CD4-positive, alpha-beta T cell (primary cell): ENCODE results near the gene EFCAB9. TPM values are rescaled to one million over a fixed set of nuclear protein-coding genes. Genes with fewer than 3 reads are reported as not detected.

Experiments
- ATAC-seq: fragments of 200-7000 bp; cut with Tn5 transposase; one replicate; pipeline ENCODE4 v1.10.0; 2022; ENCODE audit warnings: mild to moderate bottlenecking; ENCODE audit not compliant: poor library complexity
- CTCF ChIA-PET: fragments of 350-600 bp; sonication (Branson Sonifier 250); formaldehyde crosslinking; loops from one replicate; lab custom pipeline; 2021; ENCODE audit warnings: antibody characterized with exemption, inconsistent platforms; lab: Charles Lee
- POLR2A ChIA-PET: fragments of 350-600 bp; sonication (Branson Sonifier 250); formaldehyde crosslinking; loops from one replicate; lab custom pipeline; 2021; ENCODE audit warnings: antibody characterized with exemption, inconsistent platforms; lab: Charles Lee
- DNase-seq, 14 experiments: peaks; one replicate each; pipeline ENCODE4 v3.0.0-alpha.2; 2013 to 2020; ENCODE audit warnings: mixed read lengths in 2 of 14
- H3K27ac ChIP-seq, 2 donors: one replicate each; pipeline versions ENCODE4 v1.5.1 to v1.7.0; 2013; ENCODE audit warnings: low read length in 2 of 2, low read depth in 1 of 2, mild to moderate bottlenecking in 1 of 2
- H3K27me3 ChIP-seq, 2 experiments: 1 replicate in 1 of 2; 2 replicates in 1 of 2; pipeline versions ENCODE4 v1.6.1 to v1.7.0; 2013; ENCODE audit warnings: low read length in 2 of 2, control low read depth in 1 of 2, mild to moderate bottlenecking in 1 of 2, moderate library complexity in 1 of 2; ENCODE audit not compliant: insufficient read depth in 2 of 2, control insufficient read depth in 1 of 2
- H3K36me3 ChIP-seq: one replicate; pipeline ENCODE4 v1.6.1; 2013; ENCODE audit warnings: low read length, control low read depth; ENCODE audit not compliant: insufficient read depth
- H3K4me1 ChIP-seq: one replicate; pipeline ENCODE4 v1.6.1; 2013; ENCODE audit warnings: low read length, control low read depth; ENCODE audit not compliant: insufficient read depth
- H3K4me3 ChIP-seq: one replicate; pipeline ENCODE4 v1.5.1; 2013; ENCODE audit warnings: mild to moderate bottlenecking, low read length, moderate library complexity
- H3K9me3 ChIP-seq, 2 experiments: 1 replicate in 1 of 2; 2 replicates in 1 of 2; pipeline versions ENCODE4 v1.6.1 to v1.7.0; 2013; ENCODE audit warnings: low read length in 2 of 2, mild to moderate bottlenecking in 2 of 2, control low read depth in 1 of 2, moderate library complexity in 1 of 2; ENCODE audit not compliant: control insufficient read depth in 1 of 2, insufficient read depth in 1 of 2
- H3K27ac Mint-ChIP-seq: one replicate; pipeline ENCODE4 v1.8.0; 2020; ENCODE audit warnings: mixed read lengths
- H3K27me3 Mint-ChIP-seq: one replicate; pipeline ENCODE4 v1.8.0; 2021; ENCODE audit warnings: mixed read lengths
- H3K36me3 Mint-ChIP-seq: one replicate; pipeline ENCODE4 v1.8.0; 2021; ENCODE audit warnings: low read depth, mixed read lengths
- H3K4me1 Mint-ChIP-seq: one replicate; pipeline ENCODE4 v1.8.0; 2021; ENCODE audit warnings: low read depth, mixed read lengths
- H3K4me3 Mint-ChIP-seq: one replicate; pipeline ENCODE4 v1.8.0; 2020; ENCODE audit warnings: mild to moderate bottlenecking, mixed read lengths
- H3K9me3 Mint-ChIP-seq: one replicate; pipeline ENCODE4 v1.8.0; 2020; ENCODE audit warnings: mixed read lengths
- intact Hi-C, 2 experiments: fragments of 100-400 bp; cut with DNase I in 1 of 2; cut with micrococcal nuclease in 1 of 2; formaldehyde crosslinking; loops; one replicate each; pipeline versions ENCODE4 v1.15.1 to v1.9.0; 2023 to 2025; cut with DNase I, micrococcal nuclease
- total RNA-seq, 174 experiments: library from RNA in 2 of 174; stranded (reverse) in 2 of 174; gene quantifications; one replicate each; pipeline ENCODE4 v1.2.3 and lab custom pipeline; 2021 to 2026
- TF ChIP-seq, protein P1 (sequence below): fragments of 200-600 bp; IDR thresholded peaks from one replicate; pipeline ENCODE4 v1.8.0; 2022; ENCODE audit warnings: antibody characterized with exemption, mild to moderate bottlenecking

Gene EFCAB9
- total RNA-seq, 2 experiments from 2014 or later: not detected

DNA sequence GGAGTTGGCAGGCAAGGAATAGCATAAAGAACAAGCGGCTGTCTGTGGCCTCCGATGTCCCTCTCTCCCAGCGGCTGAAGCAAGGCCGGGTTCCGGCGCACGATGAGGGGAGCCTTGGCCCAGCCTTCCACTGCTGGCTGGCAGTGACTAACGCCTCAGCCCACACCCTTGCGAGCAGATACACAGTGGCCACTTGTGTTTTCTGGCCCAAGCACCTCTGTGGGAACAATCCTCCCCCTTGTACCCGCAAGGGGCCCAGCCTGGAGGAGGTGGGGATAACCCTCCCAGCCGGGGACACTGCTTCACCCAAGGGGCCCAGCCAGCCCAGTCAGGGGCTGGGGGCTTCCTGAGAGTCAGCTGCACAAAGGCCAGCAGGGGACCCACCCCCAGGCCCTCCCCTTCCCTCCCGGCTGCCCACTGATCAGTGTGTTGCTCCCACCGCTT is 29.2 kb upstream of the EFCAB9 start:
- Mint-ChIP-seq H3K27me3 (no peaks in the 10 kb centered on the region), H3K4me1 (peaks cover 78% of the 10 kb centered on the region), H3K9me3 (no peaks in the 10 kb centered on the region), H3K4me3 (no peak overlapping the region), H3K36me3 (peaks cover 75% of the 10 kb centered on the region), H3K27ac (peak overlapping the region; percentile 98)
- H3K4me3 ChIP-seq: no peak overlapping the region
- no peak for ATAC-seq
- TF ChIP-seq, protein P1, sequence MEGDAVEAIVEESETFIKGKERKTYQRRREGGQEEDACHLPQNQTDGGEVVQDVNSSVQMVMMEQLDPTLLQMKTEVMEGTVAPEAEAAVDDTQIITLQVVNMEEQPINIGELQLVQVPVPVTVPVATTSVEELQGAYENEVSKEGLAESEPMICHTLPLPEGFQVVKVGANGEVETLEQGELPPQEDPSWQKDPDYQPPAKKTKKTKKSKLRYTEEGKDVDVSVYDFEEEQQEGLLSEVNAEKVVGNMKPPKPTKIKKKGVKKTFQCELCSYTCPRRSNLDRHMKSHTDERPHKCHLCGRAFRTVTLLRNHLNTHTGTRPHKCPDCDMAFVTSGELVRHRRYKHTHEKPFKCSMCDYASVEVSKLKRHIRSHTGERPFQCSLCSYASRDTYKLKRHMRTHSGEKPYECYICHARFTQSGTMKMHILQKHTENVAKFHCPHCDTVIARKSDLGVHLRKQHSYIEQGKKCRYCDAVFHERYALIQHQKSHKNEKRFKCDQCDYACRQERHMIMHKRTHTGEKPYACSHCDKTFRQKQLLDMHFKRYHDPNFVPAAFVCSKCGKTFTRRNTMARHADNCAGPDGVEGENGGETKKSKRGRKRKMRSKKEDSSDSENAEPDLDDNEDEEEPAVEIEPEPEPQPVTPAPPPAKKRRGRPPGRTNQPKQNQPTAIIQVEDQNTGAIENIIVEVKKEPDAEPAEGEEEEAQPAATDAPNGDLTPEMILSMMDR: no peak
- DNase-seq: no peak
- ChIA-PET CTCF (interaction anchor here (0.6 kb wide), 1 partner anchor 25 kb away, joined by 3 read pairs; no protein-coding TSS in a partner anchor), POLR2A (interaction anchor here (1.0 to 5.4 kb wide), 4 partner anchors 10 to 24 kb away, joined by 3 to 29 read pairs (median 4); partner anchors contain the start of gene STK10)
- H3K27me3 ChIP-seq: no peaks in the 10 kb centered on the region
- no peaks in the 10 kb centered on the region for H3K9me3 ChIP-seq
- peaks cover 92% of the 10 kb centered on the region for H3K4me1 ChIP-seq
- peak overlapping the region in 1 of 2 donors; percentile 13 for H3K27ac ChIP-seq
- H3K36me3 ChIP-seq: peaks cover 57% of the 10 kb centered on the region
- intact Hi-C loops: no loop called here

DNA sequence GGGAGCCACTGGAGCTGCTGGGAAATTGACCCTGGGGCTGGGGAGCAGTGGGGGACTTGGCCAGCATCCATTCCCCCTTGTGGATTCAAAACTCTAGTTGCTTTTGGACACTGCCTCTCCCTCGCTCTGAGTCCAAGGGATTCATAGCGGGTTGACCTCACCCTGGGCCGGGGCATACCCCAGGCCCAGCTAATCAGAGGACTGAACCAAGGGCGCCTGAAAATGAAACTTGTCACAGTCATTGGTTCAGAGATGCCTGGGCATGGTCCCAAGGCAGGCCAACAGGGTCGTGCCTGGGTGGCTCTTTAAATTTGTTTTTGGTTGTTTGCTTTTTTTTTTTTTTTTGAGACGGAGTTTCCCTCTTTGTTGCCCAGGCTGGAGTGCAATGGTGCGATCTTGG is 28.5 kb upstream of the EFCAB9 start:
- peak overlapping the region; percentile 98 for H3K27ac Mint-ChIP-seq
- POLR2A ChIA-PET: interaction anchor here (0.6 to 5.4 kb wide), 5 partner anchors 9 to 37 kb away, joined by 3 to 29 read pairs (median 4); partner anchors contain the start of gene STK10

DNA sequence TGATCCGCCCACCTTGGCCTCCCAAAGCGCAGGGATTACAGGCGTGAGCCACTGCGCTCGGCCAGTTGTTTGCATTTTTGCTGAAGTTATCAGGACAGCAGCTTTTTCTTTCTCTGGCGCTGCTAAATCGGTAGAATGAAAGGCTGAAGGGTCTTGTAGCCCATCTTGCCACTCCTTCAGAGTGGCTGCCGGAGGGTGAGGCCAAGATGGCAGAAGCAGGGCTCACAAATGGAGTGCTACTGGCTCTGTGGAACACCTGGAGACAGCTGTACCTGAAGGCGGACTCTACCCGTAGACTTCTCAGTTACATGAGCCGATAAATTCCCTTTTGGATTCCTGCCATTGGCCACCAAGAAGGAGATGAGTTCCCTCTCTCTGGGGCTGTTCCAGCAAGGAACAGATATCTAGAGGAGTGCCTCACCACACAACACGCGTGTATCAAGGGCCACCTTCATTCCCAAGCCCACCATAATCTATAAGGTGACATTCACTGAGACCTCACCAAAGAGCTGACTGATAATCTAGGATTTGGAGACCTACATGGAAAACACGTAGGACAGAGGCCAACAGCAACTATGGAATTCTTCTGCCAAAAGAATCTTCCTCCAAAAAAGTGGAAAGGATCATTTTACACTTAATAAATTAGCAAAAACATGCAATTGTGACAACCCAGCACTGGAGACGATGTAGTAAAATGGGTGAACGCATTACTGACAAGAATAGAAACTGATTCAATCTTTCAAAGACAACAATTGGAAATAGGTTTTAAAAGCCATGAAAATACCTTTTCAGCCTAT is 27.7 kb upstream of the EFCAB9 start:
- no peaks in the 10 kb centered on the region for H3K9me3 Mint-ChIP-seq
- H3K9me3 ChIP-seq: no peaks in the 10 kb centered on the region
- H3K4me3 ChIP-seq: no peak overlapping the region
- peaks cover 71% of the 10 kb centered on the region for H3K36me3 Mint-ChIP-seq
- no peak overlapping the region for H3K4me3 Mint-ChIP-seq
- TF ChIP-seq, protein P1: no peak
- no peaks in the 10 kb centered on the region for H3K27me3 ChIP-seq
- ChIA-PET CTCF (no interaction called here), POLR2A (interaction anchor here (1.1 to 5.4 kb wide), 2 partner anchors 8 to 17 kb away, joined by 3 to 29 read pairs; no protein-coding TSS in a partner anchor)
- peak overlapping the region in 1 of 2 donors; percentile 16 for H3K27ac ChIP-seq
- H3K4me1 Mint-ChIP-seq: peaks cover 81% of the 10 kb centered on the region
- peaks cover 69% of the 10 kb centered on the region for H3K36me3 ChIP-seq
- intact Hi-C loops: no loop called here
- ATAC-seq: no peak
- no peaks in the 10 kb centered on the region for H3K27me3 Mint-ChIP-seq
- DNase-seq: no peak
- peak overlapping the region; percentile 98 for H3K27ac Mint-ChIP-seq
- H3K4me1 ChIP-seq: peaks cover 92% of the 10 kb centered on the region

More for the DNA sequence above, 28.5 kb upstream of the EFCAB9 start:
- no peak overlapping the region for H3K4me3 ChIP-seq
- no peaks in the 10 kb centered on the region for H3K9me3 Mint-ChIP-seq
- no peaks in the 10 kb centered on the region for H3K9me3 ChIP-seq
- CTCF ChIA-PET: no interaction called here
- no peak for ATAC-seq
- H3K27me3 Mint-ChIP-seq: no peaks in the 10 kb centered on the region
- peaks cover 91% of the 10 kb centered on the region for H3K4me1 ChIP-seq
- peaks cover 81% of the 10 kb centered on the region for H3K4me1 Mint-ChIP-seq
- peak overlapping the region in 1 of 2 donors; percentile 13 for H3K27ac ChIP-seq
- intact Hi-C loops: no loop called here
- no peak for DNase-seq
- no peaks in the 10 kb centered on the region for H3K27me3 ChIP-seq
- H3K36me3 Mint-ChIP-seq: peaks cover 78% of the 10 kb centered on the region
- H3K4me3 Mint-ChIP-seq: no peak overlapping the region
- TF ChIP-seq, protein P1: no peak
- H3K36me3 ChIP-seq: peaks cover 63% of the 10 kb centered on the region
